Peyer's patch (tissue), 4 donors: Measurements from ENCODE around the gene CREB1.

Source experiments
- CTCF ChIP-seq, 6 experiments: fragments of 450-650 bp in 4 of 6; fragments of 200-600 bp in 2 of 6; sonication (generic) in 1 of 6; IDR thresholded peaks; one replicate each; pipeline ENCODE4 v1.5.1; 2017 to 2019; ENCODE audit warnings: antibody characterized with exemption in 6 of 6, mild to moderate bottlenecking in 3 of 6, moderate library complexity in 1 of 6
- POLR2A ChIP-seq, 2 donors: fragments of 450-650 bp; IDR thresholded peaks; one replicate each; pipeline ENCODE4 v1.5.1; 2017; ENCODE audit warnings: antibody characterized with exemption in 2 of 2, mild to moderate bottlenecking in 2 of 2, moderate library complexity in 2 of 2

DNA sequence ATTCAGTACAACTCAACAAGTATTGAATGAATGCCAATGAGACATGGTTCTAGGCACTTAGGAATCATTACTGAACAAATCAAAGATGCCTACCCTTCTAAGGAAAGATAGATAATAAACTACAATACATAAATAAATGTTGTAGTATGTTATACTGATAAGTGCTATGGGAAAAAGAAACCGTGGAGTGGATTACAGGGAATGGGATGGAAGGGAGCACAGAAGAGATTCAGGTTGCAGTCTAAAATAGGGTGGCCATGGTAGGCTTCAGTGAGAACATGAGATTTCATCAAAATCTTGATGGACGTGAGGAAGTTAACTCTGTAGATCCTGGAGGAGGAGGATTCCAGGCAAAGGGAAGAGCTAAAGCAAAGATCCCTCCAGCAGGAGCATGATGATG is 17.9 kb upstream of the CREB1 start:
- TF ChIP-seq CTCF (IDR thresholded peaks at IDR 0.05) (no peak), POLR2A (IDR thresholded peaks at IDR 0.05) (no peak)
